Non-pigmented ciliary epithelial cell (primary cell): Measurements from ENCODE around the gene SNX32.

Experiments
- DNase-seq: peaks from one replicate; pipeline ENCODE4 v3.0.0-alpha.2; 2010; ENCODE audit warnings: low read depth

SNX32 gene

GRCh38 chr11:65868076-65868667 is 34.4 kb downstream of the SNX32 start:
- DNase-seq, result no peak

- DNase-seq, result no peak
These were observed 35.1 kb downstream of the SNX32 start for GRCh38 chr11:65868907-65869306.

GRCh38 chr11:65869643-65870306 is 36.0 kb downstream of the SNX32 start:
- no peak for DNase-seq

- DNase-seq, result no peak
These were observed 36.5 kb downstream of the SNX32 start for GRCh38 chr11:65870307-65870658.

GRCh38 chr11:65870706-65871681 is 37.2 kb downstream of the SNX32 start:
- no peak for DNase-seq

GRCh38 chr11:65871811-65872548 is 38.2 kb downstream of the SNX32 start:
- DNase-seq, result no peak

GRCh38 chr11:65872586-65873317 is 39.0 kb downstream of the SNX32 start, which contains the start of gene EFEMP2:
Gene EFEMP2, minus strand, starts transcription at chr11:65872800. Its CDS starts 446 bp downstream, at chr11:65872354.
- DNase-seq, result no peak

- no peak for DNase-seq
These were observed 39.8 kb downstream of the SNX32 start for GRCh38 chr11:65873318-65874156.

GRCh38 chr11:65879617-65880016 is 45.9 kb downstream of the SNX32 start, which contains the start of gene CTSW:
Gene CTSW, plus strand, starts transcription at chr11:65879837. Its CDS starts 18 bp downstream, at chr11:65879855.
- no peak for DNase-seq

GRCh38 chr11:65880027-65880426 is 46.3 kb downstream of the SNX32 start:
- no peak for DNase-seq

- no peak for DNase-seq
These were observed 47.2 kb downstream of the SNX32 start for GRCh38 chr11:65880844-65881421.

GRCh38 chr11:65882120-65883057 is 48.6 kb downstream of the SNX32 start:
- DNase-seq, result no peak

GRCh38 chr11:65883058-65883761 is 49.4 kb downstream of the SNX32 start:
- DNase-seq, result no peak

- no peak for DNase-seq
These were observed 50.3 kb downstream of the SNX32 start for GRCh38 chr11:65883786-65884715.

GRCh38 chr11:65884716-65885092 is 50.9 kb downstream of the SNX32 start:
- no peak for DNase-seq

GRCh38 chr11:65885231-65885630 is 51.5 kb downstream of the SNX32 start:
- DNase-seq, result no peak
